Breast epithelium (tissue), 4 donors: ENCODE measurements around the gene GLRA3. TPM values are rescaled to one million over a fixed set of nuclear protein-coding genes. Genes with fewer than 3 reads are reported as not detected.
"Not testable (repeated sequence)": the region's sequence is repeated elsewhere in the genome, so short reads cannot be mapped to it uniquely, and the experiment has no call there.

ENCODE experiments used
- DNase-seq, 2 donors: peaks; one replicate each; pipeline ENCODE4 v3.0.0-alpha.2; 2019; ENCODE audit warnings: low spot score in 2 of 2
- H3K27ac ChIP-seq, 2 donors: fragments of 200-600 bp; sonication (generic) in 1 of 2; one replicate each; pipeline ENCODE4 v1.5.1; 2016 to 2019; ENCODE audit warnings: mild to moderate bottlenecking in 1 of 2
- H3K27me3 ChIP-seq, 2 donors: fragments of 200-600 bp; sonication (generic) in 1 of 2; one replicate each; pipeline versions ENCODE4 v1.5.1 to v1.6.0; 2017 to 2019; ENCODE audit warnings: control low read depth in 1 of 2, mild to moderate bottlenecking in 1 of 2
- H3K36me3 ChIP-seq: fragments of 200-600 bp; one replicate; pipeline ENCODE4 v1.5.1; 2019
- H3K4me1 ChIP-seq, 2 donors: fragments of 200-600 bp; sonication (generic); one replicate each; pipeline ENCODE4 v1.5.1; 2016 to 2019; ENCODE audit warnings: control low read depth in 1 of 2
- H3K4me3 ChIP-seq, 3 donors: fragments of 200-600 bp; sonication (generic); 1 replicate in 2 of 3; 2 replicates in 1 of 3; pipeline ENCODE4 v1.5.1; 2016 to 2019; ENCODE audit warnings: mild to moderate bottlenecking in 3 of 3, moderate library complexity in 2 of 3
- H3K9me3 ChIP-seq, 2 donors: fragments of 200-600 bp; sonication (generic) in 1 of 2; one replicate each; pipeline ENCODE4 v1.5.1; 2016 to 2019; ENCODE audit warnings: control low read depth in 1 of 2
- POLR2A ChIP-seq: fragments of 450-650 bp; IDR thresholded peaks from one replicate; pipeline ENCODE4 v1.6.1; 2016; ENCODE audit warnings: antibody characterized with exemption, mild to moderate bottlenecking, moderate library complexity
- POLR2AphosphoS5 ChIP-seq, 3 donors: sonication (generic); formaldehyde crosslinking; IDR thresholded peaks; one replicate each; pipeline ENCODE4 v1.6.1; 2017; ENCODE audit warnings: antibody characterized with exemption in 3 of 3
- intact Hi-C: fragments of 100-400 bp; cut with DNase I; formaldehyde crosslinking; loops from one replicate; pipeline ENCODE4 v1.15.1; 2023; ENCODE audit warnings: low total_unique reads
- total RNA-seq, 3 donors: library from RNA; depleted of rRNA; stranded (reverse); fragments of >200 nt; gene quantifications; one replicate each; pipeline ENCODE4 v1.1.0, GENCODE V29; 2016
- TF ChIP-seq, protein P1 (sequence below), 3 donors: fragments of 450-650 bp; IDR thresholded peaks; one replicate each; pipeline ENCODE4 v1.5.1; 2016 to 2017; ENCODE audit warnings: antibody characterized with exemption in 3 of 3, mild to moderate bottlenecking in 3 of 3, moderate library complexity in 3 of 3

Gene GLRA3
- 10 to 100 TPM in 1 of 3 donors, 1 to 10 TPM in 1, under 1 TPM in 1; 0.16 to 54.7 (median 9.1) TPM for total RNA-seq

DNA sequence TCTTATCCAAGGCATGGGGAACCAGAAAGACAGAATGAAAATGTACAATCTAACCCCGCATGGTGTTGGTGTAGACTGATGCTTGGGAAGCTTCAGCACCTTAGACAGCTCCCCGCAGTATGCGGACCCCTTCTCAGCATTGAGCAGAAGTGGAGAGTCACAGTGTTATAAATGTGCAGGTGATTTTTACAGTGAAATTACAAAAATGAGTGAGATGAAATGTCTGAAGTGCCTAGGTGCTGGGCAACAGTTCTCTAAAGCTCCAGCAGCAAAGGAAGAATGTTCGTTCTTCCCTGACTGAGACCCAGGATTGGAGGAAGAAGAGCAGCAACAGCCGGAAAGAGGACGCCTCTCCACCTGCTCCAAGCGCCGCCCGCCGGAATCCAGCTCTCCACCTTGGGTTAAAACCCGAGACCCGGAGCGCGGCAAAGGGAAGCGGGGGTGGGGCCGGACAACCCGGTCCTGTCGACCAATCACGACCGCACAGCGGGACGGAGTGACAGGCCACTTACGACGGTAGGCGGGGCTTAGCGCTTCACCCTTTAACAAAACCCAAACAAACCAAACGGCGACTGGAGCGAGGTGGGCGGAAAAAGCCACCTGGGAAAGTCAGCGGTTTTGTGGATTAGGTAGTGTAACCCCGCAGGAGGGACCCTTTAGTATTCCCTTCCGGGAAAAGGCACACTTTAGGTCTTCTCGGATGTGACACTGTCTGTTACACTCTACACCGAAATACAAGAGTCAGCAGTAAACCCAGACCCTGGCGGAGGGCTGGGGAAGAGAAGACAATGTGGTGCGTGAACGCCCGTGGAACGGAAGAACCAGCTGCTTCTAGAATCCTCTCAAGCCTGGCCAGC, at the start of gene GLRA3:
GLRA3 (minus strand) TSS at position 403 of the 857 bp plus-strand sequence. CDS start 436 bp downstream, outside the sequence.
- Histone ChIP-seq H3K9me3 (no peaks in the 10 kb centered on the region), H3K4me3 (peak within 1 kb of the TSS in 2 of 3 donors; percentile 37 to 54), H3K27ac (no peak within 1 kb of the TSS), H3K27me3 (no peaks in the 10 kb centered on the region), H3K36me3 (no peaks in the 10 kb centered on the region), H3K4me1 (no peaks in the 10 kb centered on the region)
- TF ChIP-seq, protein P1, sequence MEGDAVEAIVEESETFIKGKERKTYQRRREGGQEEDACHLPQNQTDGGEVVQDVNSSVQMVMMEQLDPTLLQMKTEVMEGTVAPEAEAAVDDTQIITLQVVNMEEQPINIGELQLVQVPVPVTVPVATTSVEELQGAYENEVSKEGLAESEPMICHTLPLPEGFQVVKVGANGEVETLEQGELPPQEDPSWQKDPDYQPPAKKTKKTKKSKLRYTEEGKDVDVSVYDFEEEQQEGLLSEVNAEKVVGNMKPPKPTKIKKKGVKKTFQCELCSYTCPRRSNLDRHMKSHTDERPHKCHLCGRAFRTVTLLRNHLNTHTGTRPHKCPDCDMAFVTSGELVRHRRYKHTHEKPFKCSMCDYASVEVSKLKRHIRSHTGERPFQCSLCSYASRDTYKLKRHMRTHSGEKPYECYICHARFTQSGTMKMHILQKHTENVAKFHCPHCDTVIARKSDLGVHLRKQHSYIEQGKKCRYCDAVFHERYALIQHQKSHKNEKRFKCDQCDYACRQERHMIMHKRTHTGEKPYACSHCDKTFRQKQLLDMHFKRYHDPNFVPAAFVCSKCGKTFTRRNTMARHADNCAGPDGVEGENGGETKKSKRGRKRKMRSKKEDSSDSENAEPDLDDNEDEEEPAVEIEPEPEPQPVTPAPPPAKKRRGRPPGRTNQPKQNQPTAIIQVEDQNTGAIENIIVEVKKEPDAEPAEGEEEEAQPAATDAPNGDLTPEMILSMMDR (IDR thresholded peaks at IDR 0.05), result peak in 1 of 3 donors; percentile 11
- no peak for TF ChIP-seq POLR2AphosphoS5 (IDR thresholded peaks at IDR 0.05)
- peak in 1 of 2 donors; percentile 77 for DNase-seq
- intact Hi-C loops, result no loop called here

GRCh38 chr4:174874898-174875297, 45.9 kb upstream of the GLRA3 start:
- no peak overlapping the region for H3K27ac ChIP-seq

GRCh38 chr4:174873931-174874330, 44.9 kb upstream of the GLRA3 start:
- Histone ChIP-seq H3K27me3 (no peaks in the 10 kb centered on the region), H3K36me3 (no peaks in the 10 kb centered on the region), H3K4me1 (peaks cover 0 to 2% of the 10 kb centered on the region in 2 donors), H3K4me3 (no peak overlapping the region), H3K9me3 (no peaks in the 10 kb centered on the region), H3K27ac (no peak overlapping the region)
- intact Hi-C loops, result no loop called here
- DNase-seq, result no peak
- TF ChIP-seq POLR2AphosphoS5 (IDR thresholded peaks at IDR 0.05) (no peak), POLR2A (no peak)
- TF ChIP-seq, protein P1 (IDR thresholded peaks at IDR 0.05), result no peak

More at GRCh38 chr4:174874898-174875297, 45.9 kb upstream of the GLRA3 start:
- Histone ChIP-seq H3K27me3 (no peaks in the 10 kb centered on the region), H3K4me3 (no peak overlapping the region), H3K36me3 (no peaks in the 10 kb centered on the region), H3K9me3 (no peaks in the 10 kb centered on the region), H3K4me1 (peaks cover 0 to 2% of the 10 kb centered on the region in 2 donors)
- no peak for DNase-seq
- TF ChIP-seq POLR2A (no peak), POLR2AphosphoS5 (IDR thresholded peaks at IDR 0.05) (no peak)
- TF ChIP-seq, protein P1 (IDR thresholded peaks at IDR 0.05), result no peak
- intact Hi-C loops, result no loop called here

DNA sequence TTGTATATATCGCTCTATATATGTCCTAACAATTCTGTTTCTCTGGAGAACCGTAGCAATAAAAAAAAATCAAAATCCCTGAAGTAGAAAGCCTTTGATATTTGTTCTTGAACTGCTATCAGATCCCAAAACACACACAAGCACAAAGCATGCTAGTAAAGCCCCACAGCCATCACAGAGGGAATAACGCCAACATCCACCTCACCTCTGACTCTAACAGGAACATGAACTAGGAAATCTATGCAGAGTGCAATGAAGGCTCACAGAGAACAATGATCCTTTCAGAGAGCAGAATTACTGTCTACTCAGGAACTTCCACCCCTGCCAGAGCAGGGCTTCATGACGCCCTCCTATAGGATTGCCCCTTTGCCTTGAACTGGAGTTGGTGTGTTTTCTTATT, 44.1 kb upstream of the GLRA3 start:
- H3K4me3 ChIP-seq, H3K4me1 ChIP-seq, H3K36me3 ChIP-seq, H3K27me3 ChIP-seq, H3K9me3 ChIP-seq, intact Hi-C loops: not testable (repeated sequence)
- H3K27ac ChIP-seq, result peak overlapping the region in 1 of 2 donors; percentile 52
- DNase-seq, result peak in 1 of 2 donors; percentile 30

GRCh38 chr4:174871407-174871806, 42.4 kb upstream of the GLRA3 start:
- H3K4me3 ChIP-seq, result no peak overlapping the region
- no peaks in the 10 kb centered on the region for H3K27me3 ChIP-seq
- no peak for DNase-seq
- no peaks in the 10 kb centered on the region for H3K36me3 ChIP-seq
- intact Hi-C loops, result no loop called here
- H3K4me1 ChIP-seq, result peaks cover 0 to 2% of the 10 kb centered on the region in 2 donors
- no peak for TF ChIP-seq POLR2AphosphoS5 (IDR thresholded peaks at IDR 0.05)
- no peak for TF ChIP-seq POLR2A
- TF ChIP-seq, protein P1 (IDR thresholded peaks at IDR 0.05), result no peak
- H3K27ac ChIP-seq, result peak overlapping the region; percentile 23 to 26
- no peaks in the 10 kb centered on the region for H3K9me3 ChIP-seq
